ENCODE results near the gene RFT1.

The RFT1 gene

DNA sequence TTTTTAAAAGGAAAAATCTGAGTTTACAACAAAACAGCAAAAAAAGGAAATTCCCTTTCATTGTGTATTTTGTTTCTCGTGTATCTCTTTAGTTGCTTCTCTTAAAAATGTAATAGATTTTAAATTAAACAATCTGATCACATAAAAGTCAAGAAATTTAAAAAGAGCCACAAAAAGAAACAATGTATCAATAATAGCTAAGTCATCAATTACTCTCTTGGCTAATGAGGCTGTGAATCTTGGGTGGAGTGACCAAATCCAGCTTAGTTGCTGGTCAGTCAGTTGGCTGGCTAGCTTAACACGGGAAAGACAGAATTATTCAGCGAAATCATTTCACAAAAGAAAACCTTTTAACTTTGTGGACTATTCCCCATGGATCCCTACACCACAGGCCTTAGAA lies 87.6 kb downstream of the RFT1 start:
- Histone ChIP-seq H3K4me1 (ENCODE audit: control insufficient read depth, low read length) (peaks cover 44% of the 10 kb centered on the region), H3K79me2 (ENCODE audit: control insufficient read depth, low read length) (peaks cover 55% of the 10 kb centered on the region), H3K27me3 (ENCODE audit: control insufficient read depth, low read length) (peaks cover 21% of the 10 kb centered on the region), H3K27ac (ENCODE audit: low read depth, low read length) (no peak overlapping the region), H4K20me1 (ENCODE audit: control insufficient read depth, insufficient read depth, low read depth, low read length) (peaks cover 10% of the 10 kb centered on the region; the same call in 1 of the 2 replicates), H3K9me3 (ENCODE audit: control insufficient read depth, insufficient read depth, low read length) (no peaks in the 10 kb centered on the region), H3K4me3 (ENCODE audit: low read length) (no peak overlapping the region), H3K9me2 (replicated peaks; ENCODE audit: control insufficient read depth, low read length) (no peaks in the 10 kb centered on the region), H3K36me3 (ENCODE audit: control insufficient read depth, low read length) (no peaks in the 10 kb centered on the region), H3K4me2 (ENCODE audit: low read length) (no peak overlapping the region), H3F3A (ENCODE audit: control insufficient read depth, insufficient read depth) (peaks cover 29% of the 10 kb centered on the region)
- no peak for TF ChIP-seq EZH2phosphoT487 (IDR thresholded peaks at IDR 0.05; ENCODE audit: borderline replicate concordance, low read length)
- TF ChIP-seq, protein P1, sequence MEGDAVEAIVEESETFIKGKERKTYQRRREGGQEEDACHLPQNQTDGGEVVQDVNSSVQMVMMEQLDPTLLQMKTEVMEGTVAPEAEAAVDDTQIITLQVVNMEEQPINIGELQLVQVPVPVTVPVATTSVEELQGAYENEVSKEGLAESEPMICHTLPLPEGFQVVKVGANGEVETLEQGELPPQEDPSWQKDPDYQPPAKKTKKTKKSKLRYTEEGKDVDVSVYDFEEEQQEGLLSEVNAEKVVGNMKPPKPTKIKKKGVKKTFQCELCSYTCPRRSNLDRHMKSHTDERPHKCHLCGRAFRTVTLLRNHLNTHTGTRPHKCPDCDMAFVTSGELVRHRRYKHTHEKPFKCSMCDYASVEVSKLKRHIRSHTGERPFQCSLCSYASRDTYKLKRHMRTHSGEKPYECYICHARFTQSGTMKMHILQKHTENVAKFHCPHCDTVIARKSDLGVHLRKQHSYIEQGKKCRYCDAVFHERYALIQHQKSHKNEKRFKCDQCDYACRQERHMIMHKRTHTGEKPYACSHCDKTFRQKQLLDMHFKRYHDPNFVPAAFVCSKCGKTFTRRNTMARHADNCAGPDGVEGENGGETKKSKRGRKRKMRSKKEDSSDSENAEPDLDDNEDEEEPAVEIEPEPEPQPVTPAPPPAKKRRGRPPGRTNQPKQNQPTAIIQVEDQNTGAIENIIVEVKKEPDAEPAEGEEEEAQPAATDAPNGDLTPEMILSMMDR (IDR thresholded peaks at IDR 0.05; ENCODE audit: low read depth, low read length, poor library complexity, severe bottlenecking): no peak

GRCh38 chr3:53040351-53040820 lies 89.8 kb downstream of the RFT1 start:
- TF ChIP-seq, protein P1 (IDR thresholded peaks at IDR 0.05; ENCODE audit: low read depth, low read length, poor library complexity, severe bottlenecking): no peak
- no peak for TF ChIP-seq EZH2phosphoT487 (IDR thresholded peaks at IDR 0.05; ENCODE audit: borderline replicate concordance, low read length)
- H3K4me2 ChIP-seq (ENCODE audit: low read length): no peak overlapping the region
- H3K36me3 ChIP-seq (ENCODE audit: control insufficient read depth, low read length): no peaks in the 10 kb centered on the region
- H3K9me3 ChIP-seq (ENCODE audit: control insufficient read depth, insufficient read depth, low read length): no peaks in the 10 kb centered on the region
- H3K4me1 ChIP-seq (ENCODE audit: control insufficient read depth, low read length): peaks cover 32% of the 10 kb centered on the region
- H3K9me2 ChIP-seq (replicated peaks; ENCODE audit: control insufficient read depth, low read length): no peaks in the 10 kb centered on the region
- H4K20me1 ChIP-seq (ENCODE audit: control insufficient read depth, insufficient read depth, low read depth, low read length): peaks cover 10% of the 10 kb centered on the region; the same call in 1 of the 2 replicates
- no peak overlapping the region for H3K4me3 ChIP-seq (ENCODE audit: low read length)
- H3K79me2 ChIP-seq (ENCODE audit: control insufficient read depth, low read length): peaks cover 63% of the 10 kb centered on the region
- H3K27ac ChIP-seq (ENCODE audit: low read depth, low read length): no peak overlapping the region
- H3K27me3 ChIP-seq (ENCODE audit: control insufficient read depth, low read length): peaks cover 6% of the 10 kb centered on the region
- H3F3A ChIP-seq (ENCODE audit: control insufficient read depth, insufficient read depth): peaks cover 16% of the 10 kb centered on the region

GRCh38 chr3:53039376-53039752 lies 90.9 kb downstream of the RFT1 start:
- no peak for TF ChIP-seq EZH2phosphoT487 (IDR thresholded peaks at IDR 0.05; ENCODE audit: borderline replicate concordance, low read length)
- TF ChIP-seq, protein P1 (IDR thresholded peaks at IDR 0.05; ENCODE audit: low read depth, low read length, poor library complexity, severe bottlenecking): no peak
- H3K27me3 ChIP-seq (ENCODE audit: control insufficient read depth, low read length): peaks cover 6% of the 10 kb centered on the region
- no peaks in the 10 kb centered on the region for H3K36me3 ChIP-seq (ENCODE audit: control insufficient read depth, low read length)
- H3K9me3 ChIP-seq (ENCODE audit: control insufficient read depth, insufficient read depth, low read length): no peaks in the 10 kb centered on the region
- peaks cover 15% of the 10 kb centered on the region for H3F3A ChIP-seq (ENCODE audit: control insufficient read depth, insufficient read depth)
- no peak overlapping the region for H3K27ac ChIP-seq (ENCODE audit: low read depth, low read length)
- no peak overlapping the region for H3K4me3 ChIP-seq (ENCODE audit: low read length)
- peaks cover 58% of the 10 kb centered on the region for H3K79me2 ChIP-seq (ENCODE audit: control insufficient read depth, low read length)
- H3K9me2 ChIP-seq (replicated peaks; ENCODE audit: control insufficient read depth, low read length): no peaks in the 10 kb centered on the region
- H3K4me2 ChIP-seq (ENCODE audit: low read length): no peak overlapping the region
- peaks cover 27% of the 10 kb centered on the region for H3K4me1 ChIP-seq (ENCODE audit: control insufficient read depth, low read length)
- H4K20me1 ChIP-seq (ENCODE audit: control insufficient read depth, insufficient read depth, low read depth, low read length): peaks cover 10% of the 10 kb centered on the region; the same call in 1 of the 2 replicates

Data from DOHH2 (cell line).